ENCODE measurements around the gene ANKRD33B. TPM values are rescaled to one million over a fixed set of nuclear protein-coding genes. Genes with fewer than 3 reads are reported as not detected.

Gene ANKRD33B
- total RNA-seq, 1 experiment from 2014 or later, result 14.9 TPM

GRCh38 chr5:10654566-10654965, 90.7 kb downstream of the ANKRD33B start:
- Histone ChIP-seq H3K27me3 (ENCODE audit: low read length) (no peaks in the 10 kb centered on the region), H3K4me2 (ENCODE audit: low read length) (no peak overlapping the region), H2AFZ (ENCODE audit: low read length) (no peak overlapping the region), H3K27ac (ENCODE audit: low read length) (no peak overlapping the region), H3K36me3 (ENCODE audit: low read depth, low read length) (no peaks in the 10 kb centered on the region), H3K9me2 (replicated peaks; ENCODE audit: low read length) (no peaks in the 10 kb centered on the region), H3K9me3 (ENCODE audit: low read length) (no peaks in the 10 kb centered on the region), H3K79me2 (ENCODE audit: low read length) (no peaks in the 10 kb centered on the region), H4K20me1 (ENCODE audit: low read length) (no peaks in the 10 kb centered on the region), H3K4me1 (ENCODE audit: insufficient read depth, low read length) (peaks cover 7% of the 10 kb centered on the region; the same call in 1 of the 2 replicates), H3K9ac (ENCODE audit: low read length) (no peak overlapping the region), H3F3A (ENCODE audit: low read length, unreplicated experiment) (no peaks in the 10 kb centered on the region), H3K4me3 (ENCODE audit: low read length) (no peak overlapping the region)
- no peak for ATAC-seq
- TF ChIP-seq CTCF (conservative IDR thresholded peaks at IDR 0.05; ENCODE audit: low read depth, low read length), result no peak
- no peak for TF ChIP-seq EZH2 (IDR thresholded peaks at IDR 0.05; ENCODE audit: low read length, unreplicated experiment)
- TF ChIP-seq EZH2phosphoT487 (IDR thresholded peaks at IDR 0.05; ENCODE audit: borderline replicate concordance, low read length), result no peak
- POLR2A ChIA-PET (ENCODE audit: unreplicated experiment), result no interaction called here
- intact Hi-C loops (cut with micrococcal nuclease), result no loop called here
- no peak for DNase-seq
- CTCF ChIA-PET, result no interaction called here
- BruUV-seq (replicated peaks), result no TSS peak

- Histone ChIP-seq H3K9me2 (replicated peaks; ENCODE audit: low read length) (no peaks in the 10 kb centered on the region), H2AFZ (ENCODE audit: low read length) (no peak overlapping the region), H3K79me2 (ENCODE audit: low read length) (no peaks in the 10 kb centered on the region), H3K4me3 (ENCODE audit: low read length) (no peak overlapping the region), H3K36me3 (ENCODE audit: low read depth, low read length) (no peaks in the 10 kb centered on the region), H3K4me1 (ENCODE audit: insufficient read depth, low read length) (peaks cover 7% of the 10 kb centered on the region; the same call in 1 of the 2 replicates), H4K20me1 (ENCODE audit: low read length) (no peaks in the 10 kb centered on the region), H3K9me3 (ENCODE audit: low read length) (no peaks in the 10 kb centered on the region), H3K27me3 (ENCODE audit: low read length) (no peaks in the 10 kb centered on the region), H3K9ac (ENCODE audit: low read length) (no peak overlapping the region), H3K27ac (ENCODE audit: low read length) (no peak overlapping the region), H3K4me2 (ENCODE audit: low read length) (no peak overlapping the region), H3F3A (ENCODE audit: low read length, unreplicated experiment) (no peaks in the 10 kb centered on the region)
- intact Hi-C loops (cut with micrococcal nuclease), result no loop called here
- ChIA-PET POLR2A (ENCODE audit: unreplicated experiment) (no interaction called here), CTCF (no interaction called here)
- TF ChIP-seq EZH2phosphoT487 (IDR thresholded peaks at IDR 0.05; ENCODE audit: borderline replicate concordance, low read length) (no peak), CTCF (conservative IDR thresholded peaks at IDR 0.05; ENCODE audit: low read depth, low read length) (no peak), EZH2 (IDR thresholded peaks at IDR 0.05; ENCODE audit: low read length, unreplicated experiment) (no peak)
- BruUV-seq (replicated peaks), result no TSS peak
- ATAC-seq, result no peak
- no peak for DNase-seq
These were observed 91.5 kb downstream of the ANKRD33B start for GRCh38 chr5:10655161-10655971.

Measured in PC-3 (cell line).